ENCODE measurements around the gene PPM1H. TPM values are rescaled to one million over a fixed set of nuclear protein-coding genes. Genes with fewer than 3 reads are reported as not detected.

Gene PPM1H
- total and polyA plus RNA-seq, 2 of the 8 experiments (the other 6 are each of a cell fraction or from before 2014, with no cell fraction given): 16.4 to 36.1 TPM

DNA sequence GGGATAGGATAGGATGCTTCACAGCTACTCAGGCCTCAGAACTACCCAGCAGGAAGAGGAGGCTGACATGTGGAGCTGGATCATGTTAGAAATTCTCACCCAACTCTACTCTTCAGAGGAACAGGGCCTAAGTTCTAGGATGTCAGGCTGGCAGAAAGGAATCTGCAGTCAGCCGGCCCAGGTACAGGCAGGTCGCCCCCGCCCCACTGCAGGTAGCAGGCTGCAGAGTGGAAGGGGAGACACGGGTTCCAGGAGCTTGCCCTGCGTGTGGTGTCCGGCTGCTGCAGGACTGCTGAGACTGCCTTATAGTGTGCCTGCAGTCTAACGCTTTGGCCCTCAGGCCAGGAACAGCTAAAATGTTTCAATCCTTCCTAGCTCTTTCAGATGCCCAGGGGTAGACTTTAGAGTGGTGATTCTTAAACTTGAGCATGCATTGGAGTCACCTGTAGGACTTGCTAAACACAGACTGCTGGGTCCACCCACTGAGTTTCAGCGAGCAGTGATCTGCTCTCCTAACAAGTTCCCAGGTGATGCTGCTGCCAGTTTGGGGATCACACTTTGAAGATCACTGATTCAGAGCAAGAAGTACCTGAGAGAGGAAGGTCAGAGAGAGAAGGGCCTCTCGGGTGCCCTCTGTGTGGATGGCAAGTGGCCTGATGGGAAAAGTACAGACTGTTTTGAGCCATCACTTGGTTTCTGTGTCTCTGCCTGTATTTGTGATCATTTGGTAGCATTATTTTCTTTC, 153.6 kb downstream of the PPM1H start:
- H3K4me1 ChIP-seq (replicated peaks in 1 of 4; ENCODE audit: control insufficient read depth in 3 of 4, insufficient read depth in 4 of 4, low read length in 3 of 4): peaks cover 0 to 6% (median 3%) of the 10 kb centered on the region in 4 experiments; a peak in 4 of 7 replicates
- no peaks in the 10 kb centered on the region for H3K23me2 ChIP-seq (ENCODE audit: low read depth, low read length)
- no peak overlapping the region for H3K4me3 ChIP-seq (ENCODE audit: extremely low read depth in 1 of 4, insufficient read depth in 2 of 4, low read depth in 3 of 4, low read length in 4 of 4)
- no peak overlapping the region for H3K27ac ChIP-seq (ENCODE audit: low read depth, low read length)
- H3K36me3 ChIP-seq (ENCODE audit: control insufficient read depth in 2 of 4, insufficient read depth in 4 of 4, low read length in 3 of 4): no peaks in the 10 kb centered on the region
- no peaks in the 10 kb centered on the region for H3K79me2 ChIP-seq (ENCODE audit: control insufficient read depth in 1 of 2, insufficient read depth in 2 of 2, low read length in 2 of 2)
- POLR2A ChIA-PET (ENCODE audit: partially characterized antibody): interaction anchor here (0.8 kb wide), 1 partner anchor 180 kb away, joined by 3 read pairs; no protein-coding TSS in a partner anchor
- H4K8ac ChIP-seq (ENCODE audit: extremely low read depth, insufficient read depth, low read length): no peak overlapping the region
- no peak overlapping the region for H2AFZ ChIP-seq (ENCODE audit: low read length)
- no peak overlapping the region for H2BK120ac ChIP-seq (replicated peaks; ENCODE audit: low read depth, low read length)
- H3K56ac ChIP-seq (replicated peaks; ENCODE audit: insufficient read length, low read depth, low read length): no peak overlapping the region
- no peak overlapping the region for H3K9ac ChIP-seq (replicated peaks in 1 of 4; ENCODE audit: extremely low read depth in 1 of 4, low read depth in 3 of 4, low read length in 3 of 4)
- DNase-seq (ENCODE audit: low read depth in 1 of 2, low spot score in 2 of 2): no peak
- 90% methylated on average over 9 of the region's 9 CpGs; no CpG with 5 or more reads in 1 of the 2 experiments for WGBS, 2 experiments (ENCODE audit: extremely low coverage in 1 of 2, insufficient coverage in 1 of 2, insufficient read length in 1 of 2, insufficient replicate concordance in 2 of 2, low coverage in 1 of 2, low lambda C conversion rate in 2 of 2, missing lambda C conversion rate in 1 of 2)
- no peak overlapping the region for H4K91ac ChIP-seq (replicated peaks; ENCODE audit: insufficient read length, low read length)
- H3K23ac ChIP-seq (ENCODE audit: insufficient read length): no peak overlapping the region
- H2BK15ac ChIP-seq (ENCODE audit: low read length): no peak overlapping the region
- H2BK5ac ChIP-seq (ENCODE audit: low read depth, low read length): 0 out of 2 replicates have a peak overlapping the region, but pooled peaks have one; percentile 2
- H3K79me1 ChIP-seq (ENCODE audit: low read depth, low read length): no peaks in the 10 kb centered on the region; the same call in 1 of the 2 replicates
- no peaks in the 10 kb centered on the region for H3K27me3 ChIP-seq (replicated peaks in 1 of 4; ENCODE audit: control insufficient read depth in 3 of 4, extremely low read depth in 1 of 4, insufficient read depth in 3 of 4, low read length in 3 of 4)
- H4K5ac ChIP-seq (ENCODE audit: insufficient read length, low read depth, low read length): no peak overlapping the region
- H2BK12ac ChIP-seq (ENCODE audit: low read depth, low read length): no peak overlapping the region; the same call in 1 of the 2 replicates
- no peak overlapping the region for H3K18ac ChIP-seq (ENCODE audit: extremely low read depth, low read length)
- H3K14ac ChIP-seq (ENCODE audit: insufficient read length): no peak overlapping the region
- CTCF ChIA-PET (ENCODE audit: partially characterized antibody): interaction anchor here (0.6 to 10.5 kb wide), 9 partner anchors 9 to 337 kb away, joined by 3 to 96 read pairs (median 4); no protein-coding TSS in a partner anchor
- no peak for TF ChIP-seq SUZ12 (IDR thresholded peaks at IDR 0.05; ENCODE audit: low read length)
- no peak for TF ChIP-seq NANOG (IDR thresholded peaks at IDR 0.05; ENCODE audit: insufficient read depth, low read depth, low read length, poor library complexity, severe bottlenecking)
- TF ChIP-seq CHD2 (IDR thresholded peaks at IDR 0.05; ENCODE audit: low read length): no peak
- no peak for TF ChIP-seq SP2 (IDR thresholded peaks at IDR 0.05; ENCODE audit: low read length)
- TF ChIP-seq, protein P1, sequence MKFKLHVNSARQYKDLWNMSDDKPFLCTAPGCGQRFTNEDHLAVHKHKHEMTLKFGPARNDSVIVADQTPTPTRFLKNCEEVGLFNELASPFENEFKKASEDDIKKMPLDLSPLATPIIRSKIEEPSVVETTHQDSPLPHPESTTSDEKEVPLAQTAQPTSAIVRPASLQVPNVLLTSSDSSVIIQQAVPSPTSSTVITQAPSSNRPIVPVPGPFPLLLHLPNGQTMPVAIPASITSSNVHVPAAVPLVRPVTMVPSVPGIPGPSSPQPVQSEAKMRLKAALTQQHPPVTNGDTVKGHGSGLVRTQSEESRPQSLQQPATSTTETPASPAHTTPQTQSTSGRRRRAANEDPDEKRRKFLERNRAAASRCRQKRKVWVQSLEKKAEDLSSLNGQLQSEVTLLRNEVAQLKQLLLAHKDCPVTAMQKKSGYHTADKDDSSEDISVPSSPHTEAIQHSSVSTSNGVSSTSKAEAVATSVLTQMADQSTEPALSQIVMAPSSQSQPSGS (IDR thresholded peaks at IDR 0.05; ENCODE audit: low read length): no peak
- TF ChIP-seq, protein P2, sequence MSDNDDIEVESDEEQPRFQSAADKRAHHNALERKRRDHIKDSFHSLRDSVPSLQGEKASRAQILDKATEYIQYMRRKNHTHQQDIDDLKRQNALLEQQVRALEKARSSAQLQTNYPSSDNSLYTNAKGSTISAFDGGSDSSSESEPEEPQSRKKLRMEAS (IDR thresholded peaks at IDR 0.05): no peak
- no peak for TF ChIP-seq POLR2A (IDR thresholded peaks at IDR 0.05; ENCODE audit: control extremely low read depth in 1 of 2, low read depth in 2 of 2, low read length in 2 of 2)
- TF ChIP-seq HDAC6 (IDR thresholded peaks at IDR 0.05; ENCODE audit: low read depth, low read length): no peak
- TF ChIP-seq, protein P3, sequence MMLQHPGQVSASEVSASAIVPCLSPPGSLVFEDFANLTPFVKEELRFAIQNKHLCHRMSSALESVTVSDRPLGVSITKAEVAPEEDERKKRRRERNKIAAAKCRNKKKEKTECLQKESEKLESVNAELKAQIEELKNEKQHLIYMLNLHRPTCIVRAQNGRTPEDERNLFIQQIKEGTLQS (IDR thresholded peaks at IDR 0.05; ENCODE audit: insufficient read depth, low read depth, low read length): no peak
- no peak for TF ChIP-seq MAFK (IDR thresholded peaks at IDR 0.05; ENCODE audit: low read depth, low read length)
- H4K20me1 ChIP-seq (replicated peaks in 1 of 2; ENCODE audit: control insufficient read depth in 1 of 2, insufficient read depth in 2 of 2, low read length in 2 of 2): no peaks in the 10 kb centered on the region
- H2BK20ac ChIP-seq (ENCODE audit: low read length): no peak overlapping the region
- no peaks in the 10 kb centered on the region for H3K9me3 ChIP-seq (ENCODE audit: insufficient read depth in 2 of 2, low read depth in 1 of 2, low read length in 1 of 2)
- H2AK5ac ChIP-seq (ENCODE audit: low read depth, low read length): no peak overlapping the region
- H3K4me2 ChIP-seq (ENCODE audit: insufficient read depth in 1 of 2, low read depth in 2 of 2, low read length in 2 of 2): no peak overlapping the region
- no peak overlapping the region for H3K4ac ChIP-seq (replicated peaks; ENCODE audit: insufficient read length, low read depth, low read length)
- no peak for FAIRE-seq
